MCF 10A (cell line): ENCODE data around the gene LRCH3. TPM values are rescaled to one million over a fixed set of nuclear protein-coding genes. Genes with fewer than 3 reads are reported as not detected.
A peak's percentile ranks its signal among the peaks of the same experiment; 100 is the strongest.

Source experiments
- Bru-seq: library from RNA; stranded (reverse); fragments of 400-500 nt; gene quantifications from one replicate; lab custom pipeline; 2021; lab: Mats Ljungman, UMichigan
- BruChase-seq, 2 experiments: library from RNA; stranded (reverse); fragments of 400-500 nt; gene quantifications; one replicate each; lab custom pipeline; 2021; lab: Mats Ljungman, UMichigan
- BruUV-seq: library from RNA; stranded (reverse); fragments of 400-500 nt; replicated peaks from 2 replicates; lab custom pipeline; 2021; lab: Mats Ljungman, UMichigan
- CTCF ChIA-PET: fragments of 300-600 bp; sonication (Branson Sonifier 250); formaldehyde crosslinking; extraction: SDS; loops from one replicate; lab custom pipeline; 2021; ENCODE audit warnings: antibody characterized with exemption, inconsistent platforms; lab: Yijun Ruan, JAX
- POLR2A ChIA-PET: fragments of 300-600, 350-650 bp; sonication (Branson Sonifier 250); formaldehyde crosslinking; extraction: SDS; loops from one replicate; lab custom pipeline; 2020; ENCODE audit warnings: antibody characterized with exemption, inconsistent platforms; lab: Yijun Ruan, JAX
- DNase-seq: peaks from one replicate; pipeline ENCODE4 v3.0.0-alpha.2; 2018; ENCODE audit not compliant: unreplicated experiment
- H3K27ac Mint-ChIP-seq: one replicate; pipeline ENCODE4 v1.8.0; 2022; ENCODE audit warnings: mild to moderate bottlenecking, low read depth, mixed read lengths; ENCODE audit not compliant: unreplicated experiment
- H3K27me3 Mint-ChIP-seq: one replicate; pipeline ENCODE4 v1.8.0; 2022; ENCODE audit warnings: mixed read lengths; ENCODE audit not compliant: insufficient read depth, unreplicated experiment
- H3K36me3 Mint-ChIP-seq: one replicate; pipeline ENCODE4 v1.8.0; 2022; ENCODE audit warnings: mild to moderate bottlenecking, moderate library complexity, mixed read lengths; ENCODE audit not compliant: insufficient read depth, unreplicated experiment
- H3K4me1 Mint-ChIP-seq: one replicate; pipeline ENCODE4 v1.8.0; 2022; ENCODE audit warnings: mixed read lengths; ENCODE audit not compliant: insufficient read depth, unreplicated experiment
- H3K4me3 Mint-ChIP-seq: one replicate; pipeline ENCODE4 v1.8.0; 2022; ENCODE audit warnings: mild to moderate bottlenecking, moderate library complexity, mixed read lengths; ENCODE audit not compliant: unreplicated experiment
- H3K9me3 Mint-ChIP-seq: one replicate; pipeline ENCODE4 v1.8.0; 2022; ENCODE audit warnings: mixed read lengths; ENCODE audit not compliant: unreplicated experiment
- CTCF ChIP-seq: fragments of 200-600 bp; IDR thresholded peaks from one replicate; pipeline ENCODE4 v1.8.0; 2022; ENCODE audit warnings: antibody characterized with exemption, mild to moderate bottlenecking; ENCODE audit not compliant: unreplicated experiment
- intact Hi-C: fragments of 100-400 bp; cut with micrococcal nuclease; formaldehyde crosslinking; loops from 2 replicates; pipeline ENCODE4 v1.14.1; 2022
- long read RNA-seq: library from polyadenylated mRNA; stranded (forward); transcript quantifications from one replicate; pipeline ENCODE4 v2.0.0, GENCODE V29; 2022
- total RNA-seq: library from RNA; stranded (reverse); gene quantifications from 2 replicates; pipeline ENCODE4 v1.2.3, GENCODE V29; 2022

The LRCH3 gene
- total RNA-seq, result 55.3 and 58.8 TPM in 2 replicates
- Bru-seq, nascent RNA, result percentile 86 among the genes with signal in this experiment
- BruChase-seq, experiment 1, labeled RNA remaining after a 6-hour chase, result percentile 87 among the genes with signal in this experiment
- percentile 89 among the genes with signal in this experiment for BruChase-seq, experiment 2, labeled RNA remaining after a 2-hour chase
- long read RNA-seq, partial matches to known transcripts, result 22 of 77 reads
- long read RNA-seq, other reads (novel, unspliced or antisense), result 51 of 77 reads

- intact Hi-C loops, result no loop called here
- H3K27ac Mint-ChIP-seq, result peak within 1 kb of the TSS; percentile 90
- TF ChIP-seq CTCF, result no peak
- CTCF ChIA-PET, result interaction anchor here (0.7 kb wide), 1 partner anchor 33 kb away, joined by 3 read pairs; no protein-coding TSS in a partner anchor
- H3K4me1 Mint-ChIP-seq, result peaks cover 20% of the 10 kb centered on the region
- H3K4me3 Mint-ChIP-seq, result peak within 1 kb of the TSS; percentile 87
- POLR2A ChIA-PET, result interaction anchor here (0.6 to 6.0 kb wide), 16 partner anchors 8 to 116 kb away, joined by 3 to 55 read pairs (median 4); partner anchors contain the start of gene FYTTD1
- peaks cover 26% of the 10 kb centered on the region for H3K36me3 Mint-ChIP-seq
- no peaks in the 10 kb centered on the region for H3K27me3 Mint-ChIP-seq
- no peaks in the 10 kb centered on the region for H3K9me3 Mint-ChIP-seq
- DNase-seq, result peak; percentile 66
- TSS peak; percentile 51 for BruUV-seq
Observed at GRCh38 chr3:197791113-197791891, at the start of gene LRCH3. Gene LRCH3, plus strand, starts transcription at chr3:197791254. Its CDS starts 25 bp downstream, at chr3:197791279.

- no peak for DNase-seq
- intact Hi-C loops, result no loop called here
- ChIA-PET CTCF (no interaction called here), POLR2A (interaction anchor here (0.8 to 2.1 kb wide), 2 partner anchors 16 to 52 kb away, joined by 4 read pairs; no protein-coding TSS in a partner anchor)
- Mint-ChIP-seq H3K36me3 (peaks cover 7% of the 10 kb centered on the region), H3K4me3 (no peak overlapping the region), H3K9me3 (no peaks in the 10 kb centered on the region), H3K4me1 (peaks cover 5% of the 10 kb centered on the region), H3K27me3 (no peaks in the 10 kb centered on the region), H3K27ac (no peak overlapping the region)
- no peak for TF ChIP-seq CTCF
- BruUV-seq, result no TSS peak
Observed at GRCh38 chr3:197742787-197743186, 48.3 kb upstream of the LRCH3 start.

- DNase-seq, result no peak
- H3K27ac Mint-ChIP-seq, result no peak overlapping the region
- CTCF ChIA-PET, result interaction anchor here (0.6 kb wide), 1 partner anchor 1209 kb away, joined by 3 read pairs; no protein-coding TSS in a partner anchor
Observed at GRCh38 chr3:197746209-197746608, 44.8 kb upstream of the LRCH3 start.

More at GRCh38 chr3:197746209-197746608, 44.8 kb upstream of the LRCH3 start:
- no TSS peak for BruUV-seq
- peaks cover 14% of the 10 kb centered on the region for H3K4me1 Mint-ChIP-seq
- intact Hi-C loops, result no loop called here
- no peaks in the 10 kb centered on the region for H3K9me3 Mint-ChIP-seq
- TF ChIP-seq CTCF, result no peak
- H3K36me3 Mint-ChIP-seq, result peaks cover 7% of the 10 kb centered on the region
- H3K4me3 Mint-ChIP-seq, result no peak overlapping the region
- POLR2A ChIA-PET, result interaction anchor here (1.0 to 7.1 kb wide), 4 partner anchors 10 to 47 kb away, joined by 3 to 76 read pairs (median 4); partner anchors contain the start of gene RUBCN
- no peaks in the 10 kb centered on the region for H3K27me3 Mint-ChIP-seq
